Activated CD8-positive, alpha-beta memory T cell treated with anti-CD3 and anti-CD28 coated beads, Interleukin-2, amount 50 U/mL, for 1 hour (primary cell): ENCODE results near the gene PATL1.
"Not testable (repeated sequence)": the region's sequence is repeated elsewhere in the genome, so short reads cannot be mapped to it uniquely, and the experiment has no call there.

ENCODE experiments used
- DNase-seq: peaks from one replicate; pipeline ENCODE4 v3.0.0-alpha.2; 2020; ENCODE audit errors: extremely low read depth

PATL1 gene

GRCh38 chr11:59668950-59669610 is at the start of gene PATL1:
PATL1 (minus strand) TSS chr11:59669037; CDS start chr11:59668895, 142 bp downstream.
- peak; percentile 97 for DNase-seq

GRCh38 chr11:59716051-59716450 is 47.2 kb upstream of the PATL1 start:
- no peak for DNase-seq

GRCh38 chr11:59713745-59714144 is 44.9 kb upstream of the PATL1 start, which contains the start of gene OR10V1:
OR10V1 (minus strand) TSS chr11:59713845; CDS start chr11:59713845, 0 bp downstream.
- DNase-seq, result no peak

GRCh38 chr11:59710136-59710847 is 41.5 kb upstream of the PATL1 start:
- no peak for DNase-seq

GRCh38 chr11:59708537-59708936 is 39.7 kb upstream of the PATL1 start:
- DNase-seq, result no peak

GRCh38 chr11:59707371-59707770 is 38.5 kb upstream of the PATL1 start:
- DNase-seq, result no peak

GRCh38 chr11:59706518-59707285 is 37.9 kb upstream of the PATL1 start:
- no peak for DNase-seq

- no peak for DNase-seq
These were observed 36.5 kb upstream of the PATL1 start for GRCh38 chr11:59705294-59705693.

- not testable (repeated sequence) for DNase-seq
These were observed 34.7 kb upstream of the PATL1 start for GRCh38 chr11:59703515-59703914.

- not testable (repeated sequence) for DNase-seq
These were observed 31.3 kb upstream of the PATL1 start for GRCh38 chr11:59700157-59700556.

GRCh38 chr11:59698506-59698905 is 29.7 kb upstream of the PATL1 start:
- no peak for DNase-seq

- DNase-seq, result no peak
These were observed 24.1 kb upstream of the PATL1 start for GRCh38 chr11:59692915-59693314.

- DNase-seq, result no peak
These were observed 22.3 kb upstream of the PATL1 start for GRCh38 chr11:59691156-59691555.

- DNase-seq, result no peak
These were observed 20.2 kb upstream of the PATL1 start for GRCh38 chr11:59689015-59689414.

GRCh38 chr11:59681260-59681725 is 12.5 kb upstream of the PATL1 start:
- DNase-seq, result not testable (repeated sequence)

- DNase-seq, result peak; percentile 18
These were observed 11.7 kb upstream of the PATL1 start for GRCh38 chr11:59680287-59681154.

- no peak for DNase-seq
These were observed 10.5 kb upstream of the PATL1 start for GRCh38 chr11:59679347-59679746.

- no peak for DNase-seq
These were observed 10.0 kb upstream of the PATL1 start for GRCh38 chr11:59678813-59679165.

- DNase-seq, result no peak
These were observed 9.4 kb upstream of the PATL1 start for GRCh38 chr11:59678118-59678812.

- no peak for DNase-seq
These were observed 7.4 kb upstream of the PATL1 start for GRCh38 chr11:59676205-59676604.

- no peak for DNase-seq
These were observed 5.5 kb upstream of the PATL1 start for GRCh38 chr11:59674291-59674690.
